ENCODE results near the gene NT5C3A. TPM values are rescaled to one million over a fixed set of nuclear protein-coding genes. Genes with fewer than 3 reads are reported as not detected.

NT5C3A gene
- total and polyA plus RNA-seq, 2 of the 13 experiments (the other 11 are each of a cell fraction or from before 2014, with no cell fraction given), result 16.9 to 34.0 TPM

GRCh38 chr7:33062023-33062781 is at the start of gene NT5C3A (continued):
- TF ChIP-seq, protein P1, sequence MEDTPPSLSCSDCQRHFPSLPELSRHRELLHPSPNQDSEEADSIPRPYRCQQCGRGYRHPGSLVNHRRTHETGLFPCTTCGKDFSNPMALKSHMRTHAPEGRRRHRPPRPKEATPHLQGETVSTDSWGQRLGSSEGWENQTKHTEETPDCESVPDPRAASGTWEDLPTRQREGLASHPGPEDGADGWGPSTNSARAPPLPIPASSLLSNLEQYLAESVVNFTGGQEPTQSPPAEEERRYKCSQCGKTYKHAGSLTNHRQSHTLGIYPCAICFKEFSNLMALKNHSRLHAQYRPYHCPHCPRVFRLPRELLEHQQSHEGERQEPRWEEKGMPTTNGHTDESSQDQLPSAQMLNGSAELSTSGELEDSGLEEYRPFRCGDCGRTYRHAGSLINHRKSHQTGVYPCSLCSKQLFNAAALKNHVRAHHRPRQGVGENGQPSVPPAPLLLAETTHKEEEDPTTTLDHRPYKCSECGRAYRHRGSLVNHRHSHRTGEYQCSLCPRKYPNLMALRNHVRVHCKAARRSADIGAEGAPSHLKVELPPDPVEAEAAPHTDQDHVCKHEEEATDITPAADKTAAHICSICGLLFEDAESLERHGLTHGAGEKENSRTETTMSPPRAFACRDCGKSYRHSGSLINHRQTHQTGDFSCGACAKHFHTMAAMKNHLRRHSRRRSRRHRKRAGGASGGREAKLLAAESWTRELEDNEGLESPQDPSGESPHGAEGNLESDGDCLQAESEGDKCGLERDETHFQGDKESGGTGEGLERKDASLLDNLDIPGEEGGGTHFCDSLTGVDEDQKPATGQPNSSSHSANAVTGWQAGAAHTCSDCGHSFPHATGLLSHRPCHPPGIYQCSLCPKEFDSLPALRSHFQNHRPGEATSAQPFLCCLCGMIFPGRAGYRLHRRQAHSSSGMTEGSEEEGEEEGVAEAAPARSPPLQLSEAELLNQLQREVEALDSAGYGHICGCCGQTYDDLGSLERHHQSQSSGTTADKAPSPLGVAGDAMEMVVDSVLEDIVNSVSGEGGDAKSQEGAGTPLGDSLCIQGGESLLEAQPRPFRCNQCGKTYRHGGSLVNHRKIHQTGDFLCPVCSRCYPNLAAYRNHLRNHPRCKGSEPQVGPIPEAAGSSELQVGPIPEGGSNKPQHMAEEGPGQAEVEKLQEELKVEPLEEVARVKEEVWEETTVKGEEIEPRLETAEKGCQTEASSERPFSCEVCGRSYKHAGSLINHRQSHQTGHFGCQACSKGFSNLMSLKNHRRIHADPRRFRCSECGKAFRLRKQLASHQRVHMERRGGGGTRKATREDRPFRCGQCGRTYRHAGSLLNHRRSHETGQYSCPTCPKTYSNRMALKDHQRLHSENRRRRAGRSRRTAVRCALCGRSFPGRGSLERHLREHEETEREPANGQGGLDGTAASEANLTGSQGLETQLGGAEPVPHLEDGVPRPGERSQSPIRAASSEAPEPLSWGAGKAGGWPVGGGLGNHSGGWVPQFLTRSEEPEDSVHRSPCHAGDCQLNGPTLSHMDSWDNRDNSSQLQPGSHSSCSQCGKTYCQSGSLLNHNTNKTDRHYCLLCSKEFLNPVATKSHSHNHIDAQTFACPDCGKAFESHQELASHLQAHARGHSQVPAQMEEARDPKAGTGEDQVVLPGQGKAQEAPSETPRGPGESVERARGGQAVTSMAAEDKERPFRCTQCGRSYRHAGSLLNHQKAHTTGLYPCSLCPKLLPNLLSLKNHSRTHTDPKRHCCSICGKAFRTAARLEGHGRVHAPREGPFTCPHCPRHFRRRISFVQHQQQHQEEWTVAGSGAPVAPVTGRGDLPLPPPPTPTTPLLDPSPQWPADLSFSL (CRISPR knock-in tag; IDR thresholded peaks at IDR 0.05), result no peak
- TF ChIP-seq GLI4 (CRISPR knock-in tag; IDR thresholded peaks at IDR 0.05; ENCODE audit: borderline replicate concordance) (no peak), FUBP1 (CRISPR knock-in tag; IDR thresholded peaks at IDR 0.05; ENCODE audit: borderline replicate concordance) (no peak), STAT6 (CRISPR knock-in tag; IDR thresholded peaks at IDR 0.05; ENCODE audit: borderline replicate concordance) (no peak), PHB2 (IDR thresholded peaks at IDR 0.05; ENCODE audit: partially characterized antibody) (no peak), LCORL (IDR thresholded peaks at IDR 0.05) (no peak), LCORL (CRISPR knock-in tag; IDR thresholded peaks at IDR 0.05) (no peak; the same call in 1 of the 2 replicates), ZFP62 (CRISPR knock-in tag; IDR thresholded peaks at IDR 0.05) (no peak), YEATS4 (CRISPR knock-in tag; IDR thresholded peaks at IDR 0.05; ENCODE audit: borderline replicate concordance) (peak; percentile 85), ZNF496 (CRISPR knock-in tag; IDR thresholded peaks at IDR 0.05; ENCODE audit: insufficient replicate concordance) (no peak), GATAD2A (CRISPR knock-in tag; IDR thresholded peaks at IDR 0.05) (no peak; the same call in 1 of the 2 replicates), SIN3B (IDR thresholded peaks at IDR 0.05; ENCODE audit: low read length) (no peak), SPEN (CRISPR knock-in tag; IDR thresholded peaks at IDR 0.05; ENCODE audit: low read depth) (no peak), KDM4B (CRISPR knock-in tag; IDR thresholded peaks at IDR 0.05) (no peak), ZNF772 (CRISPR knock-in tag; IDR thresholded peaks at IDR 0.05) (peak; percentile 16; the same call in 1 of the 2 replicates), U2AF1 (optimal IDR thresholded peaks at IDR 0.05; ENCODE audit: low read depth, low read length) (no peak), ZNF382 (CRISPR knock-in tag; IDR thresholded peaks at IDR 0.05; ENCODE audit: borderline replicate concordance) (no peak), NR3C1 (CRISPR knock-in tag; IDR thresholded peaks at IDR 0.05) (no peak), SOX6 (IDR thresholded peaks at IDR 0.05) (no peak), SOX6 (CRISPR knock-in tag; IDR thresholded peaks at IDR 0.05) (no peak)

All from HepG2 (cell line).